Ishikawa (cell line): ENCODE data around the gene EMC6.

Experiments
- CEBPB ChIP-seq: IDR thresholded peaks from 2 replicates; pipeline ENCODE4 v1.6.1; 2012
- CREB1 ChIP-seq: IDR thresholded peaks from 2 replicates; pipeline ENCODE4 v1.6.1; 2012; ENCODE audit warnings: low read depth
- EP300 ChIP-seq: IDR thresholded peaks from 2 replicates; pipeline ENCODE4 v1.6.1; 2012; ENCODE audit warnings: borderline replicate concordance
- FOXM1 ChIP-seq: IDR thresholded peaks from 2 replicates; pipeline ENCODE4 v1.6.1; 2012; ENCODE audit warnings: low read depth, borderline replicate concordance
- RAD21 ChIP-seq: IDR thresholded peaks from 2 replicates; pipeline ENCODE4 v1.6.1; 2012; ENCODE audit warnings: low read depth
- REST ChIP-seq: IDR thresholded peaks from 2 replicates; pipeline ENCODE4 v1.6.1; 2012; ENCODE audit warnings: low read depth, mild to moderate bottlenecking
- TAF1 ChIP-seq: IDR thresholded peaks from 2 replicates; pipeline ENCODE4 v1.6.1; 2012; ENCODE audit warnings: low read depth, mild to moderate bottlenecking
- YY1 ChIP-seq: IDR thresholded peaks from 2 replicates; pipeline ENCODE4 v1.6.1; 2012; ENCODE audit warnings: low read depth
- TF ChIP-seq, protein P1 (sequence below): IDR thresholded peaks from 2 replicates; pipeline ENCODE4 v1.6.1; 2012
- TF ChIP-seq, protein P2 (sequence below): IDR thresholded peaks from 2 replicates; pipeline ENCODE4 v1.6.1; 2012

GRCh38 chr17:3657588-3657869, 11.1 kb upstream of the EMC6 start:
- TF ChIP-seq REST (no peak), RAD21 (no peak), CEBPB (no peak), CREB1 (no peak), FOXM1 (no peak), YY1 (no peak), TAF1 (no peak), EP300 (no peak)
- TF ChIP-seq, protein P1, sequence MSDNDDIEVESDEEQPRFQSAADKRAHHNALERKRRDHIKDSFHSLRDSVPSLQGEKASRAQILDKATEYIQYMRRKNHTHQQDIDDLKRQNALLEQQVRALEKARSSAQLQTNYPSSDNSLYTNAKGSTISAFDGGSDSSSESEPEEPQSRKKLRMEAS = no peak
- TF ChIP-seq, protein P2, sequence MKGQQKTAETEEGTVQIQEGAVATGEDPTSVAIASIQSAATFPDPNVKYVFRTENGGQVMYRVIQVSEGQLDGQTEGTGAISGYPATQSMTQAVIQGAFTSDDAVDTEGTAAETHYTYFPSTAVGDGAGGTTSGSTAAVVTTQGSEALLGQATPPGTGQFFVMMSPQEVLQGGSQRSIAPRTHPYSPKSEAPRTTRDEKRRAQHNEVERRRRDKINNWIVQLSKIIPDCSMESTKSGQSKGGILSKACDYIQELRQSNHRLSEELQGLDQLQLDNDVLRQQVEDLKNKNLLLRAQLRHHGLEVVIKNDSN = no peak
